ENCODE measurements around the gene HLA-F.

GRCh38 chr6:29755295-29755871 lies 32.1 kb downstream of the HLA-F start:
- TF ChIP-seq, protein P1, sequence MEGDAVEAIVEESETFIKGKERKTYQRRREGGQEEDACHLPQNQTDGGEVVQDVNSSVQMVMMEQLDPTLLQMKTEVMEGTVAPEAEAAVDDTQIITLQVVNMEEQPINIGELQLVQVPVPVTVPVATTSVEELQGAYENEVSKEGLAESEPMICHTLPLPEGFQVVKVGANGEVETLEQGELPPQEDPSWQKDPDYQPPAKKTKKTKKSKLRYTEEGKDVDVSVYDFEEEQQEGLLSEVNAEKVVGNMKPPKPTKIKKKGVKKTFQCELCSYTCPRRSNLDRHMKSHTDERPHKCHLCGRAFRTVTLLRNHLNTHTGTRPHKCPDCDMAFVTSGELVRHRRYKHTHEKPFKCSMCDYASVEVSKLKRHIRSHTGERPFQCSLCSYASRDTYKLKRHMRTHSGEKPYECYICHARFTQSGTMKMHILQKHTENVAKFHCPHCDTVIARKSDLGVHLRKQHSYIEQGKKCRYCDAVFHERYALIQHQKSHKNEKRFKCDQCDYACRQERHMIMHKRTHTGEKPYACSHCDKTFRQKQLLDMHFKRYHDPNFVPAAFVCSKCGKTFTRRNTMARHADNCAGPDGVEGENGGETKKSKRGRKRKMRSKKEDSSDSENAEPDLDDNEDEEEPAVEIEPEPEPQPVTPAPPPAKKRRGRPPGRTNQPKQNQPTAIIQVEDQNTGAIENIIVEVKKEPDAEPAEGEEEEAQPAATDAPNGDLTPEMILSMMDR (IDR thresholded peaks at IDR 0.05) = no peak
- no peak for TF ChIP-seq POLR2A (IDR thresholded peaks at IDR 0.05)

Measured in uterus (tissue), 2 donors.